Measurements from ENCODE around the gene HSPA4.

GRCh38 chr5:133144245-133144981, 92.6 kb downstream of the HSPA4 start:
- TF ChIP-seq, protein P1, sequence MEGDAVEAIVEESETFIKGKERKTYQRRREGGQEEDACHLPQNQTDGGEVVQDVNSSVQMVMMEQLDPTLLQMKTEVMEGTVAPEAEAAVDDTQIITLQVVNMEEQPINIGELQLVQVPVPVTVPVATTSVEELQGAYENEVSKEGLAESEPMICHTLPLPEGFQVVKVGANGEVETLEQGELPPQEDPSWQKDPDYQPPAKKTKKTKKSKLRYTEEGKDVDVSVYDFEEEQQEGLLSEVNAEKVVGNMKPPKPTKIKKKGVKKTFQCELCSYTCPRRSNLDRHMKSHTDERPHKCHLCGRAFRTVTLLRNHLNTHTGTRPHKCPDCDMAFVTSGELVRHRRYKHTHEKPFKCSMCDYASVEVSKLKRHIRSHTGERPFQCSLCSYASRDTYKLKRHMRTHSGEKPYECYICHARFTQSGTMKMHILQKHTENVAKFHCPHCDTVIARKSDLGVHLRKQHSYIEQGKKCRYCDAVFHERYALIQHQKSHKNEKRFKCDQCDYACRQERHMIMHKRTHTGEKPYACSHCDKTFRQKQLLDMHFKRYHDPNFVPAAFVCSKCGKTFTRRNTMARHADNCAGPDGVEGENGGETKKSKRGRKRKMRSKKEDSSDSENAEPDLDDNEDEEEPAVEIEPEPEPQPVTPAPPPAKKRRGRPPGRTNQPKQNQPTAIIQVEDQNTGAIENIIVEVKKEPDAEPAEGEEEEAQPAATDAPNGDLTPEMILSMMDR (conservative IDR thresholded peaks at IDR 0.05 in 1 of 2, IDR thresholded peaks at IDR 0.05 in 1 of 2; ENCODE audit: extremely low read depth in 1 of 2, insufficient read depth in 1 of 2, low read depth in 1 of 2, low read length in 2 of 2), result no peak
- TF ChIP-seq EZH2 (IDR thresholded peaks at IDR 0.05; ENCODE audit: borderline replicate concordance, low read length), result no peak
